Kidney capillary endothelial cell (primary cell): ENCODE results near the gene PRICKLE2.

ENCODE experiments used
- DNase-seq: peaks from one replicate; pipeline ENCODE4 v3.0.0-alpha.2; 2018; ENCODE audit warnings: low spot score

PRICKLE2 gene

DNA sequence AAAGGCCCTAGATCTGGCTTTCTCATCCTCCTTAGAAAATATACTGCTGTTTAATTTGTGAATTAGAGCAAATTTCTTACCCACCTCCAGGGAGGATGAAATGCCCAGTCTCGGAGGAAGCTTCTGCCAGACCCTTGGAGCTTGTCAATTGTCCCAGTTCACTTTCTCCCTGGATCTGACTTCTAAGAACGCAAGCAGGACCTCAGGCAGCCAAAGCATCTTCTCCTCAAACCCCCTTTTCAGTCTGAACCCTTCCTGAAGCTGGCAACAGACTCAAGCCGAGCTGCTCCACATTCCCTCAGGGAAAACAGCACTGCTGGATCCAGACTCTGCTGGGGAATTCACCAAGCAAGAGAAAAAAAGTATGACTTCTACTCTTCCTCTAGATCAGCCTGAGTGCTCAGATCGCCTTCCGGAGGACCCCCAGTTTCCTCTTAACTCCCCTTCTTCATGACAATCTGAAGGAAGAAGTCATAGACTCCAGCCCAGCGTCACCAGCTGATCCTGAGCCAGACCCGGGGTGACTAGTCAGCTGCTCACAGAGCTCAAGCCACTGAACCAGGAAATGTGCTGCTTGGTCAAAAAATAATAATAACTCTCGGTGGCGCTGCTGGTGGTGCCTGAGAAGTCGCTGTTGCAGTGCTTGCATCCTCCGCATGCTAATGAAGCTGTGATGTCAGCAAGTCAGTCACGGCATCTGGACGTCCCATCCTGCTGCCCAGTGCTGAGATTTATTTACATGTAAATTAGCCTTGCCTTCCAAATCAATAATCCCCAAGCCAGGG lies at the start of gene PRICKLE2:
Gene PRICKLE2 (minus strand): TSS at position 641 of the 785 bp plus-strand sequence. CDS start 26,539 bp downstream, outside the sequence.
- peak; percentile 93 for DNase-seq

DNA sequence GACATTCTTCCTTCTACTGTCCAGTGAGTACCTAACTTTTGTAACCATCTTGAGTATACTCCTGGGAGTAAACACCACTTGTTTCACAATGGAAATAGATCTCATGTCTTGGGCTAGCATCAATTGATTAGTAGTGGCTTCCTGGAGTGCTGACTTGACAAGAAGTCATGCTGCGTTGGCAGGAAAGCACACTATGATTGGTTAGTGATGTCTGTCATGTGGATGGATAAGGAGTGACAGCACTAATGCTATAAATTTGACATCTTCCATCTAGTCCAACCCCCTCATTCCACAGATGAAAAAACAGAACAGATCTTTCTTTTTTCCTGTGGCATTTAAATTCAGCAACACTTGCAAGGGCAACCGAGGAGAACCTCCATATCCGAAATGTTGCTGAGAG lies 47.6 kb upstream of the PRICKLE2 start:
- no peak for DNase-seq

DNA sequence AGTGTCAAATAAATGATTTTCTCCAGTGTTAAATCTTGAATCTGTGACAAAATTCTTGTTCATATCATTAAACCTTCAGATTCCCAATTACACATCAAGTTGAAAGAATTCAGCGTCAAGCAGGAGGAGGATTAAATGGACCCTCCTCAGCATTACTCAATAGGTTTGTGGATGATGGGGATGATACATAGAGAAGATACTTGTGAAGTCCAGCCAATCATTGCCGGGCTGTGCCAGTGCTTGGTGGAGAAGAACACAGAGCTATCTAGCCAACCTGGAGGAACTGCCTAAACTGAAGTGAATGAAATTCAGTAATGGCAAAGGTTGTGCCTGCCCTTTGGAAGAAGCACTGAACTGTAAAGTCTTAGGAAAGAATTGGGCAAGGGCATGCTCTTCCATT lies 47.0 kb upstream of the PRICKLE2 start:
- no peak for DNase-seq

DNA sequence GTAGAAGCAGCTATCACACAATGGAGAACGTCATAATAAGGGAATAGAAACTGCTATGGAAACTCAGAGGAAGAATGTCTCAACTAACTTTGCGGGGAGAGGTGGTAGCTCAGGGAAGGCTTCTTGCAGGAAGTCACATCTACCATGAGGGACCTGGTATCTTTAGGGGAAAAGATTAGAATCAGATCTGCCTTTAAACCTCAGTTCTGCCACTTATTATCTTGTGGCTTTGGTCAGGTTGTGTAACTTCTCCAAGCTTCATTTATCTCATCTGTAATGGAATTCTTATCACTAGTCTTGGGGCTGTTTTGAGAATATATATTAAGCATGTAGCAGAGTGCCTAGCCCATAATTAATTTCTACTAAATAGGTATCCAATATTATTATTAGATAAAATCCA lies 46.4 kb upstream of the PRICKLE2 start:
- DNase-seq = no peak

DNA sequence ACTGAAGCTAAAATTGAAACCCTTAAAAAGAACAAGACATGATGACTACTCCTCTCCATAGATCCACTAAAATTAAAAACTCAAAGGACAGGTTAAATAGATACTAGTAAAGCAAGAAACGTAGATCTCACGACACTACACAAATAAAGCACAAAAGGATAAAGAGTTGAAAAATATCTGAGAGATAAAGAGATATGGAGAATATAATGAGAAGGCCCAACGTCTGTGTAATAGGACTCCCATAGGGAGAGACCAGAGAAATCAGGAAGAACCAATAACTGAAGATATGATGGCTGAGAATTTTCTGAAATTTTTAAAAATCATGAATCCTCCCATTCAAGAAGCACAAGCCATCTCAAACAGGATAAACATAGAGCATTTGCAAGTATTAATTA lies 45.6 kb upstream of the PRICKLE2 start:
- no peak for DNase-seq

DNA sequence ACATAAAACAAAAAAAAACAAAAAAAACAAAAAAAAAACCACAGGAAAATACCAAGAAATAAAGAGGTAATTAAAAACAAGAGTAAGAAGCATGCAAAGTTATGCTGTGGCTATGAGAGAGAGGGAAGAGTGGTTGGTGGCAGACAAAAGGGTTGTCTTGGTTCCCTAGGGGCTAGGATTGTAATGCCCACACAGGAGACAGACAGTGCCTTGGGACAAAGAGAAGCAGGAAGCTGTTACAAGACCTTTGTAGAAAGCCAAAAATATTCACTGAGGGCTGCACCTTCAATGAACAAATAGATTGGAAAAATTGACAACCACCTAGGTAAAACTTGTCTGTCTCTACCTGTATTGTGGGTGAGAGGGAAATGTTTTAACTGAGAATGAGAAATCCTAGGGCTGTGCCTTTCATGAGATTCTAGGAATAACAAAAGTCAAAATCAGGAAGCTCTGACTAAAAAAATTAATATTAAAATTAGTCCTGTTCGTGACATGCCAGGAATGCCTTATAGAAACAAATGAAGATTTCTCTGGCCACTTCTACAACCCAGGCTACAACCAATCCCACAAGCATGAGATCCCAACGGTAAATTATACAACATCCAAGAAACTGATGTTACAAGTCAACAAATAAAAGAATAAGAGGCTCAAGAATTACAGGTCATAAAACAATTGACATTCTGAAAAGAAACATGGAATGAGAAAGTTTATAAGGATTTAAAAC lies 45.0 kb upstream of the PRICKLE2 start:
- no peak for DNase-seq

GRCh38 chr3:64268926-64269325 lies 43.7 kb upstream of the PRICKLE2 start:
- no peak for DNase-seq

DNA sequence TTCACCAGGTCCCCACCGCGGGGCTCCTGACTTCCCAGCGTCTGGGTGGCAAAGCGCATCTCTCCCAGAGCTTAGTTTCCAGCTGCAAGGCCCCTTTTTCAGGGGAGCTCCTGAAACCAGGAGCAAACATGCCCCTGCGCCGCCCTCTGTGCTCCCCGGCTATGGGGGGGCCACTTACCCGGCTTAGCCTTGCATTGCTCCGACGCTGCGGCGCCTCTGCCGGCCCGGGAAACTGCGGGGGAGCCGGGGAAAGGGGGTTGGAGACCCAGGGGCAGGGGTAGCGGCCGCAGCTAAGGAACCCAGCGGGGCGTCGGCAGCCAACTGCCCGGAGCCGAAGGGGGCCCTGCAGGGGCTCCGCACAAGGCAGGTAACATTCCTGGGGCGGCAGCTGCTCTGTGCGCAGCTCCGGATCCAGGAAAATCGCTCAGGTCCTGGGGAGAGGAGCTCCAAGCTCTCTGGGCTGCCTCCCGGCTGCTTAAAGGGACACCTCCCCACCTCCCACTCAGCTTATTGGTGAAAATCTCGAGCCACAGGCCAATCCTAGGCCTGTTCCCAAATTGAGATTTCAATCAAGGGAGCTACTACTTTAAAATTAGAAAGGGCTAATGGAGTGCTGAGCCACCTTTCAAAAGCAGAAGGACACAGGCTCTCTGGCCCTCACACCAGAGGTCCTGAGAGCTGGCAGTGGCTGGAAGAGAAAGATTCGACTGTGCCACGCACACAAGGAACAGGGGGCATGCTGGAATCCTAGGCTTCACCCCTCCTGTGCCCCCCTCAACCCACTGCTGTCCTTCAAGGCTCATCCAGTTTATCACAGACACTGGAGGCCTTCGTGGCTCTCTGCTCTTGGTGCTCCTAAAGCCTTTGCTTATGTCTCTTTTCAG lies 42.7 kb upstream of the PRICKLE2 start:
- no peak for DNase-seq

DNA sequence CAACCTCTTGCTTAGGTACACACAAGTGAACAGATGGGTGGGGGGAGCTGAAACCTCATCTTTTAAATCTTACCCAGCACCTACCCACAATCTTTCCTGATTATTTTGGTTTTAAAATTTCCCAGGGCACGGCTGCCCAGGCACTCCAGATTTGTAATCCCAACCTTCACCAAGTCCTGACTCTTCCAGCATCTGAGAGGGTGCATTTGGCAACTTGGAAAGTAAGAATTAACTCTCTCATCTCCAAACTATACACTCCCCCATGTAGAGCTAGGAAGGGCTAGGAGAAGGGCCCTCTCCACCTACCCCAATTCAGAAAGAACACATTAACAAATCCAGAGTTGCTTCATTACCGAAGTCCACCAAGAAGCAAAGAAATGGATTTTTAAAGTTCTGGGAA lies 41.7 kb upstream of the PRICKLE2 start:
- no peak for DNase-seq

DNA sequence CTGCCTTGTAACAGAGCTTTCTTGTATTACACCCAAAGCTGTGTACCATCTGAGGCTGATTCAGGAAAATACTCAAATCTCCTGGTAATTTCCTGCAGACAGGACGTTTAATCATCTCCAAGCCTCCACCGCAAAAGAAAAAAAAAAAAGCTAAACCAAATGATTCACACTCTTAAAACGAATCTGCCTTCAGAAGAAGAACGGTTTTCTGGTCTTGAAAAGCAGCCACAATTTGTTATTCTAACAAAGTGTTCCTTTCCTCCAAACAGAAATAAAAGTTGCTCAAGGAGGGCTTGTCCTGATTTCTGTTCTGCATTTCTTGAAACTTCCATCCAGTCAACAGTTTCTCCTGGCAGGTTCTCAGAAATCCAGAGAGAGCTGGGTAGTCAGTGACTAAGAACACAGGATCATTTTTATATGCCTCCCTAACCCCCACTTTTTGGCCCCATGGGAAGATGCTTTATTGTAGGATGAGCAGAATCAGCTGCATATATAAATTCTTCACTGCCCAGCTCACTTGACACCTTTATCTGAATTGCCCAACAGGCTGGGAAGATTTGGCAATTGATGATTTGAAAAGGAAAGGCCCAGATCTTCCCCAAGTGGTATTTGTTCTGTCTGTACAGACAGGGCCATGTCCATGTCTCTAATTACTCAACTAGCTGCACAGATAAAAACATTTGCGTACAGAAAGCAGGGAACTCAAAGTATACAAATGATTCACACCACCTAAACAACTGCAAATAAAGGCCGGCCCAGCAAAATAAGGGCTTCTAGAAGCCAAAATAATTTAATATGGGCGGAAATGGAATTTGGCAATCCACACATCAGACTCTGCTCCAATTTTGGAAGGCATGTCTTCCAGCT lies 41.0 kb upstream of the PRICKLE2 start:
- peak; percentile 53 for DNase-seq

- no peak for DNase-seq
These were observed 40.4 kb upstream of the PRICKLE2 start for GRCh38 chr3:64265646-64266045.

DNA sequence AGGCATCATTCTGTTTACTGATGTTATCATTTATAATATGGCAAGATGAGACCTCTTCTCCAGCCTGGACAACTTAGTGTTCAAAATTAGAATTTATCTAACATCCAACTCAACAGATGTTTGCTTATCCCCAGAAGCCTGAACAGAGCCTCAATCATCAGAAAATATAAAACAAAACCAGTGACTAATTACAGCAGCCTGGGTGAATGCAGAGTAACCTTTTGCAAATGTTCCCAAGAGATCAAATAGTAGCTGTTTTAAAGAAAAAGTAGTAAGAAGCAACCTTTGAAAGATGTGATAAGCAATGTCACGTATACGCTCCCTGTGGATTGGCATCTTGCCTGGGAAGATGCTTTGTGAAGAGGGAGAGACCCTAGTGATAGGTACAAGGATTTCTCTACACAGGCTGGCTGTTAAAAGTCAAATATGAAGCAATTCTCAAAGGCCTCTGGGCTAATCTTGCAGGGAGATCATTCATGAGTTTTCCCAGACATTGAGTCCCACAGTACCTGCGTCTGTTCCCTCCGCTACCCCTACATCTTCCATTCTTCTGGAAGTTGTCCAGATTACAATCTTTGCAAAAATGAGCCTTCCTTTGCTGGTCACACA lies 39.3 kb upstream of the PRICKLE2 start:
- DNase-seq = no peak

DNA sequence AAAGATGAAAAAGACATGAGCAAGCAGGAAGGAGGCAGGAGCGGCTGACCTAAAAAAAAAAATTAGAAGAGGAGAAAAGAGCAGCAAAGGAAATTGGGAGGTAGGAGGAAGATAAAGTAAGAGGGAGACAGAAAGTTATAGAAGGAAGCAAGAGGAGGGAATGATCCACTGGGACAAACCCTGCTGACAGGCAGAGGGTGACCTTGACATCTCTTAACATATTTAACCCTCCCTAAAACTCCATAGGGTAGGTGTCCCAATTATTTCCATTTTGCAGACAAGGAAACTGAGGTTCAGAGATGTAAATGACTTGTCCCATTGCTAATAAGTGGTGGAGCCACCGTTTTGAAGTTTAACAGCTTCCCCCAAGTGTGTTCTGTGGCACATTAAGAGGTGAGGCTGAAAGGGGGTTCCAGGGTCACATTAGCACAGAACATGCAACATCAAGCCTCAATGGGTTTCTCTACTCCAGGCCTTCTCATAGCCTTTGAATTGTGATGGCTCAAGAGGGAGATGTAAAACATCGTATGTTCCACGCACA lies 37.4 kb upstream of the PRICKLE2 start:
- no peak for DNase-seq

- DNase-seq = no peak
These were observed 35.2 kb upstream of the PRICKLE2 start for GRCh38 chr3:64260431-64260830.

DNA sequence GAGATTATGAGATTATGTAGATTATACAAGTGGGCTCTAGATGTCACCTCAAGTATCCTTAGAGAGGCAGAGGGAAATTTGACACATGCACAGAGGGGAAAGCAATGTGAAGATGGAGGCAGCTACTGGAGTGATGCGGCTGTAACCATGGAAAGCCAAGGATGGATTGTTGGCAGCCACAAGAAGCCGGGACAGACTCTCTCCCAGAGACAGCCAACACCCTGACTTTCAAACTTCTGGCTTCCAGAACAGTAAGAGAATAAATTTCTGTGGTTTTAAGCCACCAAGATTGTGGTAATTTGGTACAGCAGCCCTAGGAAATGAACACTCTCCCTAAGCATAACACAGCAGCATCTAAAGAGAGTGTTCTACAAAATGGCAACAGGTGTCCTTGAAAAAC lies 34.4 kb upstream of the PRICKLE2 start:
- no peak for DNase-seq

DNA sequence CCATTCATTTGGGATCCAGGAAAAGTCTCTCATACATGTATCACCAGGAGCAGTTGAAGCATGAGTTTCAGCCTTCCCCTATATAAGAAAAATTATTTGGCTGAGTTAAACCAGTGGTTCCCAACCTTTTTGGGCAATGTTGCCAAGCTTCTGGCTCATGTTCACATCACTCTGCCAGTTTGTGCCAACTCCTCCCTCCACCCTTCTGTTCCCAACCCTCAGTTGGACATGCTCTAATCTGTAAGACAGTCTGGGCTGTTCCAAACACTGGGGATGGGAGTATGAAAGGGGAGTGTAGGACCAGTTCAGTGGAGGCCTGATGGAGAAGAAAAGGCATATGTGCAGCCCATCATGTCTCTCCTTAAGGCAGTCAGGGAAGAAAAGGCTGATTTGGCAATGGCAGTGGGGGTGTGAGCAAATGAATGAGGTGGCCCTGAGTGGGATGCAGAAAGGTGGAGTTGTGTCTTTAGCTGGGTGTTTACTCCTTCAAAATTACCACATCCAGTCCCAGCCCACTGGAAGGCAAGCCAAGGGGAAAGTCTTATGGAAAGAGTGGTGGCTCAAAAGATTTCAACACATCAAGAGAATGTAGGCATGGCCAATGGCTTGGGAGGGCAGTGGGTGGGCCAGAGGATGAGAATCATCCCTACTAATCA lies 32.0 kb upstream of the PRICKLE2 start:
- no peak for DNase-seq

DNA sequence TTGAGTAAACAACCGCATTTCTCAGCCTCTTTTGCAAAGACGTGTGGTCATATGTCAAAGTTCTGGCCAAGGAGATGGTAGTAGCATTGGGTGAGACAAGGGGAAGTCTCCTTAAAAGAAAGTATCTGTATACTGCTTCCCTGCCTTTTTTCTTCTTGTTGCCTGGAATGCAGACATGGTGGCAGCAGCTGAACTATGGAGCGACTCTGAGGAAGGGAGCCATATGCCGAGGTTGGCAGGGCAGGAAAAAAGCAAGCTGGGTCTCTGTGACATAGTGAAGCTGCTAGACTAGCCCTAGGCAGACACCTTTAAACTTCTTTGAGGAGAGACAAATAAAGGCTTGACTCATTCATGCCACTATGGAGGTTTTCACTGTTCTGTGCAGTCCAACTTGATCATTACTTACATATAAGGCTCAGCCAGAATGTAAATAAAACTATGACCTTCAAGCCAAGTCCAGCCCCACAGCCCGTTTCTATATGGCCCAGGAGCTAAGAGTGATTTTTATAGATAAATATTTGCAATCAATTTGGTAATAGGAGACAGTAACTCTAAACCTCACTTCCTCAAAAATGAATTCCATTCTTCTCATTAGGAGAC lies 30.6 kb upstream of the PRICKLE2 start:
- no peak for DNase-seq

DNA sequence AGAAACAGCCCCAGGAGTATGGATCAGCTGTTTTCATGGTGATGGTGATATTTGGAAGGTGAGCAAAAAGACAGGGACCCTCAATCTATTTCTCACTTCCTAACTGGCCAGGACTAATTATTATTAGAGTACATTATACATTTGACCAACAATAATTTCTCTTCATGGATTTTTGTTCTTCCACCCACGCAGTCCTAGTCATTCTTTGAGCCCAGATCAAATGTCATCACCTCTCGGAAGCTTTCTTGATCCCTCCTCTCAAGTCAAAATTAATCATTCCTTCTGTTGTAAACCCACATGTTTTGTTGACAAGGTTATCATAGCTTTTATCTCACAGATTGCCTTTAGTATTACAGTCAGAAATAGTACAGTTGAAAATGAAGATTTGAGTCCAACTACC lies 29.2 kb upstream of the PRICKLE2 start:
- no peak for DNase-seq

GRCh38 chr3:64253689-64254088 lies 28.4 kb upstream of the PRICKLE2 start:
- DNase-seq = no peak

DNA sequence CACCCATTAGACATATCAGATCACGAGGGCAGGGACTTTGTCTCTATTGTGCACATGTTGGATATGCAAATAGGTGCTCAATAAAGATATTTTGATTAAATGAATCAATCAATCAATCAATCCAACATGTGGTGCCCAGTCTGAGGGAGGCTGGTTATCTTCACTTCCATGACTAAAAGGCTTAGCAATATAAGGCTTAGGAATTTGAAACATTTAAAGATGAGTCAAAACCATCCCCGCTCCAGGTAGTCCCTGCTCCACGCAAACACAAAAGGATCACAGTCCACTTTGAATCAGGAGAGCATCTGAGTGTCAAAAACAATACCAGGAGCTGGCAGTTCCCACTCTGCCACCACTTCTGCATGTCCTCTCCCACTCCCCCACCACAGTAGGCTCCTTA lies 25.8 kb upstream of the PRICKLE2 start:
- DNase-seq = no peak
